Thoracic aorta (tissue), 2 donors: ENCODE results near the gene ALKBH5. TPM values are rescaled to one million over a fixed set of nuclear protein-coding genes. Genes with fewer than 3 reads are reported as not detected.

ENCODE experiments used
- ATAC-seq: fragments of 150-250 bp; one replicate; pipeline ENCODE4 v1.8.0; 2017; ENCODE audit warnings: low read depth; ENCODE audit not compliant: insufficient number of reproducible peaks, low FRiP score
- DNase-seq: peaks from one replicate; pipeline ENCODE4 v3.0.0-alpha.2; 2020; ENCODE audit warnings: low spot score
- H3K27ac ChIP-seq, 2 donors: fragments of 200-600 bp; sonication (generic); 1 replicate in 1 of 2; 2 replicates in 1 of 2; pipeline ENCODE4 v1.5.1; 2016; ENCODE audit warnings: mild to moderate bottlenecking in 2 of 2, moderate library complexity in 2 of 2
- H3K27me3 ChIP-seq: fragments of 200-600 bp; sonication (generic); replicated peaks from 2 replicates; pipeline ENCODE4 v1.6.0; 2016; ENCODE audit warnings: mild to moderate bottlenecking; ENCODE audit not compliant: insufficient read depth
- H3K36me3 ChIP-seq: fragments of 200-600 bp; sonication (generic); one replicate; pipeline ENCODE4 v1.5.1; 2016
- H3K4me1 ChIP-seq, 2 donors: fragments of 200-600 bp; sonication (generic); 1 replicate in 1 of 2; 2 replicates in 1 of 2; pipeline versions ENCODE4 v1.5.1 to v1.6.0; 2016; ENCODE audit warnings: low read depth in 2 of 2, mild to moderate bottlenecking in 1 of 2; ENCODE audit not compliant: control insufficient read depth in 1 of 2
- H3K4me3 ChIP-seq: fragments of 200-600 bp; sonication (generic); 2 replicates; pipeline ENCODE4 v1.5.1; 2016; ENCODE audit warnings: mild to moderate bottlenecking
- H3K9me3 ChIP-seq: fragments of 200-600 bp; sonication (generic); 2 replicates; pipeline ENCODE4 v1.5.1; 2016
- total RNA-seq, 2 donors: library from RNA; depleted of rRNA; stranded (reverse); fragments of >200 nt; gene quantifications; one replicate each; pipeline versions ENCODE4 v1.1.0 to v1.2.3, GENCODE V29; 2016
- TF ChIP-seq, protein P1 (sequence below): fragments of 200-600 bp; sonication (generic); IDR thresholded peaks from one replicate; pipeline ENCODE4 v1.5.1; 2019; ENCODE audit warnings: antibody characterized with exemption

Gene ALKBH5
- total RNA-seq, 2 donors from 2014 or later = 89.6 to 105 TPM

DNA sequence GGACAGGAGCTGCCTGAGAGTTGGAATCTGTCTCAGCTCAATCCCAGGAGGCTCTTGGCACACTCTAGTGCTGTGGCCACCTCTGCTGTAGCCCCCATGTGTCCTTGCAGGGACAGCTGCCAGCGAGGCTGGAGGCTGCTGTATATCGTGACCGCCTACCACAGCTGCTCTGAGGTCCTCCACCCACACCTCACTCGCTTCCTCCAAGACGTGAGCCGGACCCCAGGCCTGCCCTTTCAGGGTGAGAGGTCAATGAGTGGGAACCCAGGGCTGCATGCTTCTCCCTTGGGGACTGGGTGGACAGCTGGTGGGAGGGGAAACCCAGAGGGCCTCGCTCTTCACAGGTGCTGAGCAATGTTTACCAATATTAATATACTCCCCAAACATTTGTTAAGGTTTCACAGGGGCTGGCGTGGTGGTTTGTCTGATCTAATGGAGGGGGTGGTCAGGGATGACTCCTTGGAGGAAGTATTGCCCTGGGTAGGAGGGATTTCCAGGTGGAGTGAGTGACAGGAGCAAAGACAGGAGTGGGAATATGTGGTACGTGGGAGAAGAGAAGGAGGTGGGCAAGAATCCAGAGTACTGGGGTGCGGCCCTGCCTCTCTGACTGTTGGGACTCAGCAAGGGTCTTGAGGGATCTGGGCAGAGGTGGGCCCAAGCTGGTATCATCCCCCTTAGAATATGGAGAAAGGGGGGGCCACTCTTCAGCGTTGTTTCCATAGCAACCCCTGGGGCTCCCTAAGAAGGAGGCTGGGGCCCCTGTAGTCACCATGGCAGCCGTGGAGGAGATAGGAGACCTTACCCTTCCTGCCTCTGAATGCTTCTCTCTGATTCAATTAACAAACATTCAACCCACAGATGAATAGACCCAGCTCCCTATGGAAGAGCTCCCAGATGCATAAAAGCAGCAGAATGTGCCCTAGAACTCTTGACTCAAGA is 22.2 kb upstream of the ALKBH5 start:
- Histone ChIP-seq H3K9me3 (no peaks in the 10 kb centered on the region), H3K4me3 (no peak overlapping the region), H3K27me3 (no peaks in the 10 kb centered on the region), H3K4me1 (peaks cover 0 to 7% of the 10 kb centered on the region in 2 donors), H3K27ac (no peak overlapping the region), H3K36me3 (no peaks in the 10 kb centered on the region)
- no peak for DNase-seq
- TF ChIP-seq, protein P1, sequence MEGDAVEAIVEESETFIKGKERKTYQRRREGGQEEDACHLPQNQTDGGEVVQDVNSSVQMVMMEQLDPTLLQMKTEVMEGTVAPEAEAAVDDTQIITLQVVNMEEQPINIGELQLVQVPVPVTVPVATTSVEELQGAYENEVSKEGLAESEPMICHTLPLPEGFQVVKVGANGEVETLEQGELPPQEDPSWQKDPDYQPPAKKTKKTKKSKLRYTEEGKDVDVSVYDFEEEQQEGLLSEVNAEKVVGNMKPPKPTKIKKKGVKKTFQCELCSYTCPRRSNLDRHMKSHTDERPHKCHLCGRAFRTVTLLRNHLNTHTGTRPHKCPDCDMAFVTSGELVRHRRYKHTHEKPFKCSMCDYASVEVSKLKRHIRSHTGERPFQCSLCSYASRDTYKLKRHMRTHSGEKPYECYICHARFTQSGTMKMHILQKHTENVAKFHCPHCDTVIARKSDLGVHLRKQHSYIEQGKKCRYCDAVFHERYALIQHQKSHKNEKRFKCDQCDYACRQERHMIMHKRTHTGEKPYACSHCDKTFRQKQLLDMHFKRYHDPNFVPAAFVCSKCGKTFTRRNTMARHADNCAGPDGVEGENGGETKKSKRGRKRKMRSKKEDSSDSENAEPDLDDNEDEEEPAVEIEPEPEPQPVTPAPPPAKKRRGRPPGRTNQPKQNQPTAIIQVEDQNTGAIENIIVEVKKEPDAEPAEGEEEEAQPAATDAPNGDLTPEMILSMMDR = no peak
- ATAC-seq = no peak

DNA sequence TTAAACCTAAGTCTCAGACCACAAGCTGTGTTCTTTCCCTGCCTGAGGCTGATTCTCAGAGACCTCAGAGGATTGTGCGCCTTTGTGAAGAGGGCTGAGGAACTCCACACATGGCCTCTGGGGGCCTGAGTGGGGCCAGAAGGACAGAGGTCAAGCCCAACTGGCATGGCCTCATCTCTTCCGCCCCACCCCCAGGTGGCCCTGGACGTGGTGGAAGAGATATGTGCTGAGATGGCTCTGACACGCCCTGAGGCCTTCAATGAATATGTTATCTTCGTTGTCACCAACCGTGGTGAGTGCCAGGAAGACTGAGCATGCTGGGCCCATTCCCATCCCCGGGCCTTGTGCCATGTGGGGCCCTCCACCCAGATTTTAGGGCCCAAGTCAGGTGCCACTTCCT is 20.1 kb upstream of the ALKBH5 start:
- ATAC-seq = no peak

DNA sequence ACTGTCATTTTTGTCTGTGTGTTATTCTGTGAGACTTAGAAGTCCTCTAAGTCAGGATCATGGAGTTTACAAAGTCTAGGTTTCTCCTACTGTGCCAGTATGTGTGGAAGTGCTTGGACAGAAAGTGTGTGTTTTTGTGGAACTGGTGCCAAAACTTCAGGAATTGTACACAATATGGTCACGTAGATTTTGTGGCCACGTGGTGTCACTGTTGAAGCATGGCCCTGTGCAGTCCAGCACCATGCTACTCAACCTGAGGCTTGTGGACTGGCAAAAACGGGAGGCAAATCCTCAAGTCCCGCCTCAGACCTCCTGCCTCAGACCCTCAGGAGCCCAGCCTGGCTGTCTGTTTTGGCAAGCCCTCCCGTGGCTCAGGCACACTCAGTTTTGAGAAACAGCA is 16.7 kb upstream of the ALKBH5 start:
- no peaks in the 10 kb centered on the region for H3K27me3 ChIP-seq
- DNase-seq = no peak
- TF ChIP-seq, protein P1 = no peak
- H3K9me3 ChIP-seq = no peaks in the 10 kb centered on the region
- H3K36me3 ChIP-seq = no peaks in the 10 kb centered on the region
- H3K4me3 ChIP-seq = no peak overlapping the region
- ATAC-seq = no peak
- H3K4me1 ChIP-seq = no peaks in the 10 kb centered on the region
- H3K27ac ChIP-seq = no peak overlapping the region

More for the DNA sequence above, 20.1 kb upstream of the ALKBH5 start:
- Histone ChIP-seq H3K36me3 (no peaks in the 10 kb centered on the region), H3K9me3 (no peaks in the 10 kb centered on the region), H3K27ac (no peak overlapping the region), H3K27me3 (no peaks in the 10 kb centered on the region), H3K4me3 (no peak overlapping the region), H3K4me1 (peaks cover 0 to 5% of the 10 kb centered on the region in 2 donors)
- TF ChIP-seq, protein P1 = no peak
- no peak for DNase-seq

DNA sequence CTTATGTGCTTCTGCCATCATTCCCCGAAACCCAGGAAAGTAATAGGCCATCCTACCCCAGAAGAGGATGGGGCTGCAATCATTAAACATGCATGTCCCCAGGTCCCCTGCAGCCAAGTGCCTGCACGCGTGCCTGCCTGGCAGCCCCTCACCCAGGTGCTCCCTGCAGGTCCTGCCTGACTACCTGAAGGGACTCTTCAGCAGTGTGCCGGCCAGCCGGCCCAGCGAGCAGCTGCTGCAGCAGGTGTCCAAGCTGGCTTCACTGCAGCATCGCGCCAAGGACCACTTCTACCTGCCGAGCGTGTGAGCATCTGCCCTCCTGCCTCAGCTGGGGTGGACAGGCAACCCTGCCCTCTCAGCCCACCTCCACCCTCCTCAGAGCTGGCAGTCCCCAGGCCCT is 16.2 kb upstream of the ALKBH5 start:
- no peak for DNase-seq
- no peaks in the 10 kb centered on the region for H3K27me3 ChIP-seq
- H3K9me3 ChIP-seq = no peaks in the 10 kb centered on the region
- H3K4me1 ChIP-seq = no peaks in the 10 kb centered on the region
- ATAC-seq = no peak
- H3K27ac ChIP-seq = no peak overlapping the region
- no peak overlapping the region for H3K4me3 ChIP-seq
- TF ChIP-seq, protein P1 = no peak
- no peaks in the 10 kb centered on the region for H3K36me3 ChIP-seq

- Histone ChIP-seq H3K4me1 (no peaks in the 10 kb centered on the region), H3K9me3 (no peaks in the 10 kb centered on the region), H3K27ac (no peak overlapping the region), H3K36me3 (peaks cover under 1% of the 10 kb centered on the region), H3K27me3 (no peaks in the 10 kb centered on the region), H3K4me3 (no peak overlapping the region)
- ATAC-seq (no peak), DNase-seq (no peak)
- TF ChIP-seq, protein P1 = no peak
Observed at GRCh38 chr17:18172531-18173278, 10.9 kb upstream of the ALKBH5 start.
